NCI-H82 treated with DMSO at 0.1 percent for 48 hours (cell line): Measurements from ENCODE around the gene GPR32.
"Not testable (repeated sequence)": the region's sequence is repeated elsewhere in the genome, so short reads cannot be mapped to it uniquely, and the experiment has no call there.

Experiments used
- DNase-seq: peaks from one replicate; lab custom pipeline; 2025; ENCODE audit not compliant: unreplicated experiment; lab: John Stamatoyannopoulos, UW

The GPR32 gene

DNA sequence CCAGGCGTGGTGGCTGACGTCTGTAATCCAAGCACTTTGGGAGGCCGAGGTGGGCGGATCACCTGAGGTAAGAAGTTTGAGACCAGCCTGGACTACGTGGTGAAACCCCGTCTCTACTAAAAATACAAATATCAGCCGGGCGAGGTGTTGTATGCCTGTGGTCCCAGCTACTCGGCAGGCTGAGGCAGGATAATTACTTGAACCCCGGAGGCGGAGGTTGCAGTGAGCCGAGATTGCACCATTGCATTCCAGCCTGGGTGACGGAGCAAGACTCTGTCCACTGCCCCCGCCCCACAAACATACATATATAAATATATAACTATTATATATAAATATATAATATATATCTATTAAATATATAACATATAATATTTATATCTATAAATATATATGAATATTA lies 23.1 kb upstream of the GPR32 start:
- DNase-seq, result not testable (repeated sequence)

DNA sequence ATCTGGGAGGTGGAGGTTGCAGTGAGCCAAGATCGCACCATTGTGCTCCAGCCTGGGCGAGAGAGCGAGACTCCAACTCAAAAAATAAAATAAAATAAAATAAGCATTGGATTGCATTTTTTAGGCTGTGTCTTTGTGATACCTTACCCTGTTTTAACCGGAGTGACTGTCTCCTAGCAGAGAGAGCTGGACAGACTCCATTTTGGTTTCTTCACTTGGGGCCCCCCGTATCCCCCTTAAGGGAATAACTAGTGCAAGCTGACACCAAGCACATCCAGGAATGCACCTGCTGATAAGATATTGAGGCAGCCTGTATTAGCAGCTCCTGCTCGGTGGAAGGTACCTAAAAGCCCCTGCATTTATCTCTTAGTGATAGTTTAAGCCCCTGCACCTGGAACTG lies 20.8 kb upstream of the GPR32 start:
- no peak for DNase-seq

GRCh38 chr19:50750010-50750409 lies 20.3 kb upstream of the GPR32 start:
- DNase-seq, result no peak

GRCh38 chr19:50753879-50754278 lies 16.4 kb upstream of the GPR32 start:
- DNase-seq, result no peak

DNA sequence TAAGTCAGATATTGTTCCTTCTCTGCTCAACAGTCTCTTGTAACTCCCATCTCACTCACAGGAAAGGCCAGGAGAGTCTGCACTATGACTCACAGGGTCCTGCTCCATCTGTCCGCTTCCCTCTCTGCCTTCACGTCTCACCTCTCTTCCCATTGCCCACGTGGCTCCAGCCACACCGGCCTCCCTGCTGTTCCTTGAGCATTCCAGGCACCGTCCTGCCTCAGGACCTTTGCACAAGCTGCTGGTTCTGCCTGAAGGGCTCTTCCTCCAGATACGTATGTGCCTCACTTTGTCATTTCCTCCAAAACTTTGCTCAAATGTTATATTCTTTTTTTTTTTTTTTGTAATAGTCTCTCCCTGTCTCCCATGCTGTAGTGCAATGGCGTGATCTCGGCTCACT lies 14.0 kb upstream of the GPR32 start:
- DNase-seq, result not testable (repeated sequence)

- not testable (repeated sequence) for DNase-seq
Observed at GRCh38 chr19:50757624-50758023, 12.6 kb upstream of the GPR32 start.

GRCh38 chr19:50759076-50759475 lies 11.2 kb upstream of the GPR32 start:
- DNase-seq, result not testable (repeated sequence)

DNA sequence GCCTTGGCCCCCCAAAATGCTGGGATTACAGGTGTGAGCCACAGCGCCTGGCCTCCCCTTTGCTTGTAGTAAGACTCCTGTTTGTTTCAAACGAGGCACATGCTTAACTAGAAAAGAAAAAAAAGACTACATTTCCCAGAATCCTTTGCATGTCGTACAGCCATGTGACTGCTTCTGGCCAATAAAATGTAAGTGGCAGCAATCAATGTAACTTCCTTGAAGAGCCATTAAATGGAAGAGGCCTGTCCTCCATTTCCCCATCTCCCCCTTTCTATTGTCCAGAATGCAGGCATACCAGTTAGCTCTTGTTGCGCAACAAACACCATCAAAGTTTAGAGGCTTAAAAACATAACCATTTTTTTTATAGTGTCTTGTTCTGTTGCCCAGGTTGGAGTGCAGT lies 10.4 kb upstream of the GPR32 start:
- peak; percentile 11 for DNase-seq

DNA sequence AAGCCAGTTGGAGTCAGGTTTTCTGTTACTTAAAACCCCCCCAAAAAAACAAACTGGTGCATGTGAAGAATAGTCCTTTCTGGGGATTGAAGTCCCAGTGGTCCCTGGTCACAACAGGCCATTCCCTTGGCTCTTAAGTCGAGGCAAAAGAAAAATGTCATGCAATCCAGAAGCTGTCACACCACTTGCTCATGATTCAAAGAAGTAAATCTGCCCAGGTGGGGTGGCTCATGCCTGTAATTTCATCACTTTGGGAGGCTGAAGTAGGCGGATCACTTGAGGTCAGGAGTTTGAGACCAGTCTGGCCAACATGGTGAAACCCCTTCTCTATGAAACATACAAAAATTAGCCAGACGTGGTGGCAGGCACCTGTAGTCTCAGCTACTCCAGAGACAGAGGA lies 8.8 kb upstream of the GPR32 start:
- not testable (repeated sequence) for DNase-seq

DNA sequence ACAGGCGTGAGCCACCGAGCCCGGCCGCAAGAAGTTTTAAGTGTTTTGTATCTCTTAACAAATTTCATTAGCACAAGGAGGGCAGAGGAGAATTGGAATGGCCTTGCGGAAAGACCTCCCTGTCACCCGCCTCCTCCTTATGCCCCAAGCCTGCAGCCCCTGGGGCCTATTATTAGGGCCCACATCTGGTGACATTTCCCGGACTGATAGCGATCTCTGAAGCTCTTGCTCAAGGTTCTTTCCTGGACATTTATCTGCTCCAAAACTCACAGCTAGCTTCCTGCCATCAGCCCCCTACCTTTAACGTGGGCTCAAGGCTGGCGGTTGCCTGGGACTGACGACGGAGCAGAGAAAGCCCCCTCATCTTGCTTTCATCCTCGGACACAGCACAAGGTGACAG lies 6.7 kb upstream of the GPR32 start:
- not testable (repeated sequence) for DNase-seq

DNA sequence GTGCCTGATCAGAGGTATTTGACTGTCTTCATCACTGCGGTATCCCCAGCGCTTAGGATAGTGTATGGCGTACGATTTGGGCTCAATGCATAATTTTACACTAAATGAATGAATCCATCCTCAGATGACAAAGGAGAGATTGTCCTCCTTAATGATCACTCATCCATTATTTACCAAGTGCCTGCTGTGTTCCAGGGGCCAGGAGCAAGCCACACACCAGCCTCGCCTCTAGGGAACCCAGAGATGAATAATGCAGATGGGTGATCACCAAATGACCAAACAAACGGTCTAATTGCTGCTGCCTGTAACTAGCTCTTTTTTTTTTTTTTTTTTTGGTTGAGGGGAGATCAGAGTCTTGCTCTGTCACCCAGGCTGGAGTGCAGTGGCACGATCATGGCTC lies 5.9 kb upstream of the GPR32 start:
- DNase-seq, result no peak

DNA sequence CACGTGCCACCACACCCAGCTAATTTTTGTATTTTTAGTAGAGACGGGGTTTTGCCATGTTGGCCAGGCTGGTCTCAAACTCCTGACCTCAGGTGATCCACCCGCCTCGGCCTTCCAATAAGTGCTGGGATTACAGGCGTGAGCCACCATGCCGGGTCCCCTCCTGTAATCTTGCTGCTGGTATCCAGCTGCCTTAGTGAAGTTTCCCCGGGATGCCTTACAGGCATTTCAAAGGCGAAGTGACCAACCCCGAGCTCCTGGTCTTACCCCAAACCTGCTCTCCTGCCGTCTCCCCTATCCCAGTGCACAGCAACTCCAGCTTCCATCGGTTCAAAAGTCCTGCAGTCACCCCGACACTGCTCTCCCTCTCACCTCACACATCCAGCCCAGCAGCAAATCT lies 3.5 kb upstream of the GPR32 start:
- DNase-seq, result not testable (repeated sequence)

DNA sequence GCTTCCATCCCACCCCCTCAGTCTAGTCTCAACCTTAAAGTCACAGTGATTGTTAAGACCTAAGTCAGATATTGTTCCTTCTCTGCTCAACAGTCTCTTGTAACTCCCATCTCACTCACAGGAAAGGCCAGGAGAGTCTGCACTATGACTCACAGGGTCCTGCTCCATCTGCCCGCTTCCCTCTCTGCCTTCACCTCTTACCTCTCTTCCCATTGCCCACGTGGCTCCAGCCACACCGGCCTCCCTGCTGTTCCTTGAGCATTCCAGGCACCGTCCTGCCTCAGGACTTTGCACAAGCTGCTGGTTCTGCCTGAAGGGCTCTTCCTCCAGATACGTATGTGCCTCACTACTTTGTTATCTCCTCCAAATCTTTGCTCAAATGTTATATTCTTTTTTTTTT lies 3.0 kb upstream of the GPR32 start:
- DNase-seq, result not testable (repeated sequence)

- no peak for DNase-seq
Observed at GRCh38 chr19:50768277-50768676, 2.0 kb upstream of the GPR32 start.

DNA sequence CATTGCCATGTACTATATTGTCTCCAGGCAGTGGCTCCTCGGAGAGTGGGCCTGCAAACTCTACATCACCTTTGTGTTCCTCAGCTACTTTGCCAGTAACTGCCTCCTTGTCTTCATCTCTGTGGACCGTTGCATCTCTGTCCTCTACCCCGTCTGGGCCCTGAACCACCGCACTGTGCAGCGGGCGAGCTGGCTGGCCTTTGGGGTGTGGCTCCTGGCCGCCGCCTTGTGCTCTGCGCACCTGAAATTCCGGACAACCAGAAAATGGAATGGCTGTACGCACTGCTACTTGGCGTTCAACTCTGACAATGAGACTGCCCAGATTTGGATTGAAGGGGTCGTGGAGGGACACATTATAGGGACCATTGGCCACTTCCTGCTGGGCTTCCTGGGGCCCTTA lies 624 bp downstream of the GPR32 start:
- DNase-seq, result no peak

DNA sequence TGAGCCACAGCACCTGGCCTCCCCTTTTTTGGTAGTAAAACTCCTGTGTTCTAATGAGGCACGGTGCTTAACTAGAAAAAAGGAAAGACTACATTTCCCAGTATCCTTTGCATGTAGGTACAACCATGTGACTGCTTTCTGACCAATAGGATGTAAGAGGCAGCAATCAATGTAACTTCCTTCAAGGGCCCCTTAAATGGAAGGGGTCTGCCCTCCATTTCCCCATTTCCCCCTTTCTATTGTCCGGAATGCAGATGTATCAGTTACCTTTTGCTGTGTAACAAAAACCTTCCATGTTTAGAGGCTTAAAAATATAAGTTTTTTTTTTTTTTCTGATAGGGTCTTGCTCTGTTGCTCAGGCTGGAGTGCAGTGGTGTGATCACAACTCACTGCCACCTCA lies 2.2 kb downstream of the GPR32 start:
- peak; percentile 5 for DNase-seq

DNA sequence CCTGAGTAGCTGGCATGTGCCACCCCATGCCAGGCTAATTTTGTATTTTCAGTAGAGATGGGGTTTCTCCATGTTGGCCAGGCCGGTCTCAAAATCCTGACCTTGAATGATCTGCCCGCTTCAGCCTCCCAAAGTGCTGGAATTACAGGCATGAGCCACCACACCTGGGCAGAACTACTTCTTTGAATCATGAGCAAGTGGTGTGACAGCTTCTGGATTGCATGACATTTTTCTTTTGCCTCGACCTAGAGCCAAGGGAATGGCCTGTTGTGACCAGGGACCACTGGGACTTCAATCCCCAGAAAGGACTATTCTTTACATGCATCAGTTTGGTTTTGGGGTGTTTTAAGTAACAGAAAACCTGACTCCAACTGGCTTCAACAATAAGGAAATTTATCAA lies 2.6 kb downstream of the GPR32 start:
- not testable (repeated sequence) for DNase-seq

- DNase-seq, result not testable (repeated sequence)
Observed at GRCh38 chr19:50773454-50773853, 3.2 kb downstream of the GPR32 start.

GRCh38 chr19:50776131-50776530 lies 5.9 kb downstream of the GPR32 start:
- DNase-seq, result no peak

- DNase-seq, result no peak
Observed at GRCh38 chr19:50777261-50777660, 7.0 kb downstream of the GPR32 start.

- no peak for DNase-seq
Observed at GRCh38 chr19:50777830-50778303, 7.6 kb downstream of the GPR32 start.

- DNase-seq, result no peak
Observed at GRCh38 chr19:50778906-50779430, 8.7 kb downstream of the GPR32 start.
